A673 (cell line): ENCODE data around the gene CNEP1R1. TPM values are rescaled to one million over a fixed set of nuclear protein-coding genes. Genes with fewer than 3 reads are reported as not detected.

Source experiments
- BruUV-seq: library from RNA; stranded (reverse); fragments of 400-500 nt; replicated peaks from 2 replicates; lab custom pipeline; 2021; lab: Mats Ljungman, UMichigan
- CTCF ChIA-PET: fragments of 300-600 bp; sonication (Branson Sonifier 250); formaldehyde crosslinking; loops from one replicate; lab custom pipeline; 2022; ENCODE audit warnings: antibody characterized with exemption; lab: Charles Lee
- POLR2A ChIA-PET: fragments of 300-600 bp; sonication (Branson Sonifier 250); formaldehyde crosslinking; loops from one replicate; lab custom pipeline; 2022; ENCODE audit warnings: antibody characterized with exemption; ENCODE audit not compliant: low non-redundant PET; lab: Charles Lee
- DNase-seq: peaks from one replicate; pipeline ENCODE4 v3.0.0-alpha.2; 2015; ENCODE audit warnings: low spot score
- H3K27ac ChIP-seq: fragments of 200-600 bp; sonication (generic); 2 replicates; pipeline ENCODE4 v1.5.1; 2016; ENCODE audit warnings: mixed run types, low read depth, mild to moderate bottlenecking, mixed read lengths, antibody characterized with exemption, low read length; ENCODE audit not compliant: poor library complexity, severe bottlenecking
- H3K27me3 ChIP-seq: fragments of 200-600 bp; sonication (generic); replicated peaks from 2 replicates; pipeline ENCODE4 v1.6.1; 2017; ENCODE audit warnings: mixed run types, low read depth, mild to moderate bottlenecking, mixed read lengths, antibody characterized with exemption, low read length; ENCODE audit not compliant: insufficient read depth, poor library complexity
- H3K36me3 ChIP-seq: fragments of 200-600 bp; sonication (generic); 2 replicates; pipeline ENCODE4 v1.6.1; 2016; ENCODE audit warnings: mixed run types, mild to moderate bottlenecking, mixed read lengths, antibody characterized with exemption, low read length; ENCODE audit not compliant: insufficient read depth, poor library complexity, severe bottlenecking
- H3K4me1 ChIP-seq: fragments of 200-600 bp; sonication (generic); 2 replicates; pipeline ENCODE4 v1.6.1; 2017; ENCODE audit warnings: mixed run types, mild to moderate bottlenecking, mixed read lengths, antibody characterized with exemption, low read length; ENCODE audit not compliant: insufficient read depth, poor library complexity, severe bottlenecking
- H3K4me3 ChIP-seq: fragments of 200-600 bp; sonication (generic); 2 replicates; pipeline ENCODE4 v1.5.1; 2016; ENCODE audit warnings: low read depth, mixed run types, mild to moderate bottlenecking, mixed read lengths, low read length; ENCODE audit not compliant: poor library complexity, severe bottlenecking
- H3K9me3 ChIP-seq: fragments of 200-600 bp; sonication (generic); 2 replicates; pipeline ENCODE4 v1.6.1; 2016; ENCODE audit warnings: mixed run types, low read depth, mild to moderate bottlenecking, mixed read lengths, antibody characterized with exemption, low read length; ENCODE audit not compliant: poor library complexity, severe bottlenecking
- EZH2 ChIP-seq: fragments of 200-600 bp; sonication (generic); IDR thresholded peaks from 2 replicates; pipeline ENCODE4 v1.6.1; 2017; ENCODE audit warnings: borderline replicate concordance, low read depth, mild to moderate bottlenecking, mixed read lengths, antibody characterized with exemption, low read length; ENCODE audit not compliant: poor library complexity, severe bottlenecking
- intact Hi-C: fragments of 100-400 bp; cut with micrococcal nuclease; formaldehyde crosslinking; loops from one replicate; pipeline ENCODE4 v1.10.0; 2022; ENCODE audit not compliant: unreplicated experiment
- total RNA-seq: library from RNA; stranded (reverse); gene quantifications from 2 replicates; pipeline ENCODE4 v1.2.3, GENCODE V29; 2021
- TF ChIP-seq, protein P1 (sequence below): fragments of 300-800, 200-600 bp; sonication (generic); conservative IDR thresholded peaks from 2 replicates; pipeline ENCODE4 v1.5.1; 2017; ENCODE audit warnings: low read depth, mild to moderate bottlenecking, antibody characterized with exemption, low read length, moderate library complexity, mixed read lengths

CNEP1R1 gene
- total RNA-seq, 1 experiment from 2014 or later = 23.5 TPM

DNA sequence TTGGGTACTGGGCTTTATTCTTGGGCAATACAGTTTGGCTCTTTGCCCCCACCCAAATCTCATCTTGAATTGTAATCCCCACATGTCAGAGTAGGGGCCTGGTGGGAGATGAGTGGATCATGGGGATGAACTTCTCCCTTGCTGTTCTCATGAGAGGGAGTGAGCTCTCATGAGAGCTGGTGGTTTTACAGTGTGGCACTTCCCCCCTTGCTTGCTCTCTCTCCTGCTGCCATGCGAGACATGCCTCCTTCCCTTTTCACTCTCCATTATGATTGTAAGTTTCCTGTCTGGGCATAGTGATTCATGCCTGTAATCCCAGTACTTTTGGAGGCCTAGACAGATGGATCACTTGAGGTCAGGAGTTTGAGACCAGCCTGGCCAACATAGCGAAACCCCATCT lies 18.1 kb upstream of the CNEP1R1 start:
- TF ChIP-seq, protein P1, sequence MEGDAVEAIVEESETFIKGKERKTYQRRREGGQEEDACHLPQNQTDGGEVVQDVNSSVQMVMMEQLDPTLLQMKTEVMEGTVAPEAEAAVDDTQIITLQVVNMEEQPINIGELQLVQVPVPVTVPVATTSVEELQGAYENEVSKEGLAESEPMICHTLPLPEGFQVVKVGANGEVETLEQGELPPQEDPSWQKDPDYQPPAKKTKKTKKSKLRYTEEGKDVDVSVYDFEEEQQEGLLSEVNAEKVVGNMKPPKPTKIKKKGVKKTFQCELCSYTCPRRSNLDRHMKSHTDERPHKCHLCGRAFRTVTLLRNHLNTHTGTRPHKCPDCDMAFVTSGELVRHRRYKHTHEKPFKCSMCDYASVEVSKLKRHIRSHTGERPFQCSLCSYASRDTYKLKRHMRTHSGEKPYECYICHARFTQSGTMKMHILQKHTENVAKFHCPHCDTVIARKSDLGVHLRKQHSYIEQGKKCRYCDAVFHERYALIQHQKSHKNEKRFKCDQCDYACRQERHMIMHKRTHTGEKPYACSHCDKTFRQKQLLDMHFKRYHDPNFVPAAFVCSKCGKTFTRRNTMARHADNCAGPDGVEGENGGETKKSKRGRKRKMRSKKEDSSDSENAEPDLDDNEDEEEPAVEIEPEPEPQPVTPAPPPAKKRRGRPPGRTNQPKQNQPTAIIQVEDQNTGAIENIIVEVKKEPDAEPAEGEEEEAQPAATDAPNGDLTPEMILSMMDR = no peak
- no peak overlapping the region for H3K27ac ChIP-seq
- no peaks in the 10 kb centered on the region for H3K27me3 ChIP-seq
- H3K36me3 ChIP-seq = no peaks in the 10 kb centered on the region
- H3K4me3 ChIP-seq = no peak overlapping the region
- intact Hi-C loops = no loop called here
- ChIA-PET CTCF (no interaction called here), POLR2A (no interaction called here)
- H3K4me1 ChIP-seq = no peaks in the 10 kb centered on the region
- H3K9me3 ChIP-seq = peaks cover 3% of the 10 kb centered on the region
- BruUV-seq = no TSS peak
- DNase-seq = no peak

DNA sequence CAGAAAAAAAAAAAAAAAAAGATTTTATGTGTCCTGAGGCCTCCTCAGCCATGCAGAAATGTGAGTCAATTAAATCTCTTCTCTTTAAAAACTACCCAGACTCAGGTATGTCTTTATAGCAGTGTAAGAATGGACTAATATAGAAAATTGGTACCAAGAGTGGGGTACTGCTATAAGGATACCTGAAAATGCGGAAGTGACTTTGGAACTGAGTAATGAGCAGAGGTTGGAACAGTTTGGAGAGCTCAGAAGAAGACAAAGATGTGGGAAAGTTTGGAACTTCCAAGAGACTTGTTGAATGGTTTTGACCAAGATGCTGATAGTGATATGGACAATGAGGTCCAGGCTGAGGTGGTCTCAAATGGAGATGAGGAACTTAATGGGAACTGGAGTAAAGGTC lies 17.3 kb upstream of the CNEP1R1 start:
- H3K27ac ChIP-seq = no peak overlapping the region
- ChIA-PET POLR2A (no interaction called here), CTCF (no interaction called here)
- peaks cover 3% of the 10 kb centered on the region for H3K9me3 ChIP-seq
- no peak overlapping the region for H3K4me3 ChIP-seq
- no peak for DNase-seq
- H3K36me3 ChIP-seq = no peaks in the 10 kb centered on the region
- intact Hi-C loops = no loop called here
- H3K4me1 ChIP-seq = no peaks in the 10 kb centered on the region
- no peaks in the 10 kb centered on the region for H3K27me3 ChIP-seq
- TF ChIP-seq EZH2 = no peak
- TF ChIP-seq, protein P1 = no peak
- BruUV-seq = no TSS peak

DNA sequence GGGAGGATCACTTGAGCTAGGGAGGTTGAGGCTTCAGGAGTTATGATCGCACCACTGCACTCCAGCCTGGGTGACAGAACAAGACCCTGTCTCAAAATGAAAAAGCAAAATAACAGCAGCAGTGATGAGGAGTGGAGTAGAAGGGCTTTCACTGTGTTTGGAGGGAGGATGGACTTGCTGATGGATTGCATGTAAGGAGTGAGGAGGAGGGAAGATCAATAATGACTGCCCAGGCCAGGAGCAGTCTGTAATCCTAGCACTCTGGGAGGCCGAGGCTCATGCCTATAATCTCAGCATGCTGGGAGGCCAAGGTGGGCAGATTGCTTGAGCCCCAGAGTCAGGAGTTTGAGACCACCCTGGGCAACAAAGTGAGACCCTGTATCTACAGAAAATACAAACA lies 14.8 kb upstream of the CNEP1R1 start:
- Histone ChIP-seq H3K27ac (no peak overlapping the region), H3K36me3 (no peaks in the 10 kb centered on the region), H3K4me3 (no peak overlapping the region), H3K9me3 (peaks cover 3% of the 10 kb centered on the region), H3K27me3 (no peaks in the 10 kb centered on the region), H3K4me1 (no peaks in the 10 kb centered on the region)
- no peak for DNase-seq
- no TSS peak for BruUV-seq
- TF ChIP-seq, protein P1 = no peak
- TF ChIP-seq EZH2 = no peak
- intact Hi-C loops = no loop called here
- CTCF ChIA-PET = no interaction called here
- POLR2A ChIA-PET = no interaction called here
